Upper lobe of left lung (tissue), 6 donors: Measurements from ENCODE around the gene ADGRD2. TPM values are rescaled to one million over a fixed set of nuclear protein-coding genes. Genes with fewer than 3 reads are reported as not detected.

ENCODE experiments used
- ATAC-seq, 2 donors: fragments of 200-7000 bp; cut with Tn5 transposase; one replicate each; pipeline ENCODE4 v1.9.1; 2022; ENCODE audit warnings: mild to moderate bottlenecking in 2 of 2, moderate library complexity in 2 of 2; ENCODE audit not compliant: low FRiP score in 2 of 2
- DNase-seq, 2 donors: peaks; one replicate each; pipeline ENCODE4 v3.0.0-alpha.2; 2019 to 2020
- H3K27ac ChIP-seq, 4 donors: fragments of 200-600 bp; sonication (generic); one replicate each; pipeline ENCODE4 v1.5.1; 2016 to 2019
- H3K27me3 ChIP-seq, 4 donors: fragments of 200-600 bp; sonication (generic); one replicate each; pipeline ENCODE4 v1.5.1; 2017 to 2019
- H3K36me3 ChIP-seq, 4 donors: fragments of 200-600 bp; sonication (generic); one replicate each; pipeline ENCODE4 v1.5.1; 2016 to 2019
- H3K4me1 ChIP-seq, 4 donors: fragments of 200-600 bp; sonication (generic); one replicate each; pipeline ENCODE4 v1.5.1; 2018 to 2019
- H3K4me3 ChIP-seq, 4 donors: fragments of 200-600 bp; sonication (generic); one replicate each; pipeline ENCODE4 v1.5.1; 2017 to 2019; ENCODE audit warnings: mild to moderate bottlenecking in 2 of 4, moderate library complexity in 1 of 4
- H3K9me3 ChIP-seq, 4 donors: fragments of 200-600 bp; sonication (generic); one replicate each; pipeline ENCODE4 v1.5.1; 2018 to 2019
- CTCF ChIP-seq, 6 experiments: fragments of 450-650 bp in 4 of 6; fragments of 200-600 bp in 2 of 6; sonication (generic) in 2 of 6; IDR thresholded peaks; one replicate each; pipeline ENCODE4 v1.5.1; 2016 to 2019; ENCODE audit warnings: antibody characterized with exemption in 6 of 6
- EP300 ChIP-seq, 4 donors: sonication (generic); formaldehyde crosslinking; IDR thresholded peaks; one replicate each; pipeline ENCODE4 v1.5.1; 2017; ENCODE audit warnings: antibody characterized with exemption in 4 of 4, control low read depth in 2 of 4
- POLR2A ChIP-seq, 4 donors: fragments of 450-650 bp; IDR thresholded peaks; one replicate each; pipeline ENCODE4 v1.5.1; 2016 to 2017; ENCODE audit warnings: antibody characterized with exemption in 4 of 4, mild to moderate bottlenecking in 2 of 4
- POLR2AphosphoS5 ChIP-seq, 2 donors: sonication (generic); formaldehyde crosslinking; IDR thresholded peaks; one replicate each; pipeline ENCODE4 v1.5.1; 2017; ENCODE audit warnings: antibody characterized with exemption in 2 of 2
- WGBS, 2 donors: methylation state at CpG; one replicate each; pipeline ENCODE4 v1.1.5; 2017 to 2018; 5-methylcytosine and 5-hydroxymethylcytosine counted together
- total RNA-seq, 6 donors: library from RNA; depleted of rRNA in 4 of 6; stranded (reverse); fragments of >200 nt in 4 of 6; gene quantifications; one replicate each; pipeline versions ENCODE4 v1.1.0 to v1.2.1, GENCODE V29; 2016 to 2021
- donor health status: DM: no; HTN: no; CAD: no; lungs with moderate emphysema.
- donor health status: DM: no; HTN: yes; CAD: no; lungs with severe emphysema.

Gene ADGRD2
- total RNA-seq, 6 donors from 2014 or later = not detected

DNA sequence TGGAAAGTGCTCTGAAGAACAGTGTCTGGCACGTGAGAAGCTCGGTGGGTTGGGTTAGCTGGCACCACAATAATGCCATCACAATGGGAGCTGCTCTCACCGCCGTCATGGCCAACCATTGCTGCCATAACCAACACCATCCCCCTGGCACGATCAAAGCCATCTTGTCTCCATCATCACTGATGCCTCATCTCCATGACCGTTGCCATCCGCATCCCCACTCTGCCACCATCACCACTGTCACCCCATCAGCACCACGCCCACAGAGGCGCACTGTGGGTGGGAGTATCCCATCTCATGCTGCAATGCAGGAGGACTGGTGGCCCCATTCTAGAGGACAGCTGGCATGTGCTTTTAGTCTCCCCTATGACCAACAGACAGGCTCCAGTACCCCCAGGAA is 33.2 kb downstream of the ADGRD2 start:
- ATAC-seq (no peak), DNase-seq (no peak)
- Histone ChIP-seq H3K27ac (no peak overlapping the region), H3K36me3 (no peaks in the 10 kb centered on the region), H3K4me3 (no peak overlapping the region), H3K27me3 (peaks cover 0 to 9% (median 0%) of the 10 kb centered on the region in 4 donors), H3K4me1 (peaks cover 0 to 5% (median 0%) of the 10 kb centered on the region in 4 donors), H3K9me3 (no peaks in the 10 kb centered on the region)
- no peak for TF ChIP-seq CTCF (IDR thresholded peaks at IDR 0.05)
- TF ChIP-seq POLR2AphosphoS5 (IDR thresholded peaks at IDR 0.05) = no peak
- no peak for TF ChIP-seq EP300 (IDR thresholded peaks at IDR 0.05)
- TF ChIP-seq POLR2A (IDR thresholded peaks at IDR 0.05) = no peak
- WGBS, 2 donors = 91 to 96% methylated on average over 7 to 9 of the region's 9 CpGs

DNA sequence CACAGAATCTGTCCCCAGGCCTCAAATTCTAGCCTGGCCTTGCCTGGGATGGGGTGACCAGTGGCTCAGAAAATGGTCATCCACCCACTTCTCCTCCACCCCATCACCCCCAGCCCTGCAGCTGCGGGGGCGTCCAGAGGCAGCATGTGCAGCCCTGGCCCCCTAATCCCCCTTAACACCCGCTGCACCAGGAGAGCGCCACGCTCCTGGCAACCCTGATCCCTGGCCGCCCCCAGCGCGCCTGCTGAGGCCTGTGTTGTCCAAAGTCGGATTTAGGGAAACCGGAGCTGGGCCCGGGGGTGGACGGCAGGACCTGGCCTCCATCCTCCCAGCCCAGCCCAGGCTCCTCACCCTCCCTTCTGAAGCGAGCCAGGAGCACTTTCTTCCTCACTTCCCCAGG is 35.0 kb downstream of the ADGRD2 start:
- H3K36me3 ChIP-seq = no peaks in the 10 kb centered on the region
- no peaks in the 10 kb centered on the region for H3K9me3 ChIP-seq
- TF ChIP-seq EP300 (IDR thresholded peaks at IDR 0.05) = no peak
- peaks cover 0 to 7% (median 0%) of the 10 kb centered on the region in 4 donors for H3K27me3 ChIP-seq
- DNase-seq (no peak), ATAC-seq (no peak)
- WGBS, 2 donors = 79 to 82% methylated on average over 11 to 12 of the region's 13 CpGs
- no peak overlapping the region for H3K27ac ChIP-seq
- H3K4me3 ChIP-seq = no peak overlapping the region
- H3K4me1 ChIP-seq = peaks cover 0 to 5% (median 0%) of the 10 kb centered on the region in 4 donors

DNA sequence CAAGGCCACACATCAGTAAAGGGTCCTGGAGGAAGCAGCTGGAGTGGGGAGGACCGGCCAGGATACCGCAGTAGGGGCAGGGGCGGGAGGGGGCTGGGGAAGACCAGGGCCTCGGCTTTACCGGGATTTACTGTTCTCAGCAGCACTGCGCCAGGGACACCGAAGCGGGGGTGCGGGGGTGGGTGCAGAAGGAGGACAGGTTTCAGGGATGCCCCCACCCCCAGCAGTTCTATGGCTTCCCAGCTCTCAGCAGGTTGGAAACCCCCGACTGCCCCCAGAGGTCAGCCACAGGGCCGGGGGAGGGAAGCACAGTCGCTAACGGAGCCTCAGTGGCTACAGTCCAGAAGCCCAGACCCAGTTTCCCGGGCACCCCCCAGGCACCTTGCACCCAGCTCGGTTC is 35.7 kb downstream of the ADGRD2 start:
- 60 to 78% methylated on average over 4 to 15 of the region's 15 CpGs for whole genome bisulfite sequencing, 2 donors
- Histone ChIP-seq H3K4me1 (peaks cover 0 to 5% (median 0%) of the 10 kb centered on the region in 4 donors), H3K27ac (no peak overlapping the region), H3K36me3 (no peaks in the 10 kb centered on the region), H3K27me3 (peaks cover 0 to 7% (median 0%) of the 10 kb centered on the region in 4 donors), H3K9me3 (no peaks in the 10 kb centered on the region), H3K4me3 (no peak overlapping the region)
- ATAC-seq (no peak), DNase-seq (no peak)
- TF ChIP-seq CTCF (IDR thresholded peaks at IDR 0.05) (no peak), EP300 (IDR thresholded peaks at IDR 0.05) (no peak), POLR2A (IDR thresholded peaks at IDR 0.05) (no peak), POLR2AphosphoS5 (IDR thresholded peaks at IDR 0.05) (no peak)

DNA sequence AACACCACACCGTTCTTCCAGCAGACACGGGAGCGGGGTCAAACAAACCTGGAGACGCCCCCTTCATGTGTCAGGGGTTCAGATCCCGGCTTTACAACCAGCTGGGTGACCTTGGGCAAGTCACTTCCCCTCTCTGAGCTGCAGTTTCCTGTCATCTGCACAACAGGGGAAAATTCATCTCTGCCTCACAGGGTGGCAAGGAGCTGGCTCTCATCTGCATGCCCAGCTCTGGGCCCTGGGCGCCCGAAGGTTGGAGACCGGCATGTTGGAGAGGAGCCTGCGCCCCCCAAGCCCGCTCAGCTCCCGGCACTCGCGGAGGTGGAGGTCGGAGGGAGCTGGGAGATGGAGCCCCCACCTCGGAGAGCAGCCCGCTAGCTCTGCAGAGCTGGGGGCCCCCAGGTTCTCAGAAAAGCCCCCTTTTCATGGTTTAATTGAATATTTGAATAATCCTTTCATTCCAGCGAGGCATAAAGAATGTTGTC is 36.6 kb downstream of the ADGRD2 start:
- ATAC-seq (no peak), DNase-seq (no peak)
- peaks cover 0 to 7% (median 0%) of the 10 kb centered on the region in 4 donors for H3K27me3 ChIP-seq
- no peaks in the 10 kb centered on the region for H3K36me3 ChIP-seq
- H3K4me3 ChIP-seq = no peak overlapping the region
- TF ChIP-seq POLR2A (IDR thresholded peaks at IDR 0.05) = no peak
- TF ChIP-seq POLR2AphosphoS5 (IDR thresholded peaks at IDR 0.05) = no peak
- no peak for TF ChIP-seq CTCF (IDR thresholded peaks at IDR 0.05)
- TF ChIP-seq EP300 (IDR thresholded peaks at IDR 0.05) = no peak
- H3K9me3 ChIP-seq = no peaks in the 10 kb centered on the region
- H3K27ac ChIP-seq = no peak overlapping the region
- peaks cover 0 to 5% (median 0%) of the 10 kb centered on the region in 4 donors for H3K4me1 ChIP-seq
- 62 to 66% methylated on average over 4 to 17 of the region's 17 CpGs for WGBS, 2 donors

DNA sequence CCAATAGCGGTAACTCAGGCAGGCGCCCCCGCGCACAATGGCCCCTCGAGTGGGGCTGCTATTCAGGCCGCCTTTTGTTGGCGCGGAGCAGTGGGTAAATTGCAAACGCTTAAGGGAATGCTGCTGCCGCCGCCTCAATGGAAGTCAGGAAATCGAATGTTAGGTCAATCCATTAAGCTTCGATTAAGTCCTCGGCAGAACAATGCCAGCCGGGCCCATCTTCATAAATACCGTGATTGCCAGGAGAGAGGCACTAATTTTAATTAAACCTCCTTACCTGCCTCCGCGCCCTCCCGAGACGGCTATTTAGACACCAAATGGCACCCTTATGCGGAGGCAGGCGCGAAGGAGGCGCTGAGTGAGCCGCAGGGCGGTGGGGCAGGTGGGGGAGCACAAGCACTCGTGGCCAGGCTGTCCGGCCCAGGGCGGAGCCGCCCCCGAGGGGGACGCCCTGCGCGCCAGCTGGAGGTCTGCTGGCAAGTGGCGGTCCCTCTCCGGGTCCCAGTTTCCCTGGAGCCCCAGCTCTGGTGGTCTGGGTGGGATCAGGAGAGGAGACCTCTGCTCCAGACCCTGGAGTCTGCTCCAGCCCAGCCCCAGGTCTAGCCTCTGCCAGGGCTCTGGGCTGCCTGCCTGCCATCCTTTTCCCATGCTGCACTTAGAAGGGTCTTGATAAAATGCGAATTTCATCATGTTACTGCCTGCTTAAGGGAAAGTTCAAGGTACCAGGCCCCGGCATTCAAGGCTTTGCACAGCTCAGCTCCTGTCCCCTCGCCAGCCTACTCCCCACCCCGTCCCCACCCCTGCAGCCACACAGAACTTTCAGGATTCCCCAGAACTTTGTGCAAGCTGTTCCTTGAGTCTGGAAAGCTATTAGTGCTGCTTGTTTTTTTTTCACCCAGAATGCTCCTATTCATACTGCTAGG is 37.3 kb downstream of the ADGRD2 start:
- 52 to 62% methylated on average over 35 to 38 of the region's 40 CpGs for WGBS, 2 donors
- peaks cover 0 to 7% (median 0%) of the 10 kb centered on the region in 4 donors for H3K27me3 ChIP-seq

More for the DNA sequence above, 37.3 kb downstream of the ADGRD2 start:
- Histone ChIP-seq H3K36me3 (no peaks in the 10 kb centered on the region), H3K9me3 (no peaks in the 10 kb centered on the region), H3K27ac (no peak overlapping the region), H3K4me1 (peaks cover 0 to 3% (median 0%) of the 10 kb centered on the region in 4 donors), H3K4me3 (no peak overlapping the region)
- no peak for DNase-seq
- ATAC-seq = no peak
- no peak for TF ChIP-seq POLR2AphosphoS5 (IDR thresholded peaks at IDR 0.05)
- TF ChIP-seq EP300 (IDR thresholded peaks at IDR 0.05) = no peak
- TF ChIP-seq POLR2A (IDR thresholded peaks at IDR 0.05) = no peak
- no peak for TF ChIP-seq CTCF (IDR thresholded peaks at IDR 0.05)
